Measurements from ENCODE around the gene WWOX. TPM values are rescaled to one million over a fixed set of nuclear protein-coding genes. Genes with fewer than 3 reads are reported as not detected.

Gene WWOX
- polyA plus RNA-seq, 1 donor from 2014 or later = 25.6 TPM

GRCh38 chr16:79092846-79093245 lies 993.4 kb downstream of the WWOX start:
- H3K9ac ChIP-seq (ENCODE audit: low read length) = no peak overlapping the region
- H3K4me2 ChIP-seq (ENCODE audit: low read length) = no peak overlapping the region
- no peaks in the 10 kb centered on the region for H3K36me3 ChIP-seq (ENCODE audit: insufficient read depth, low read length)
- no peaks in the 10 kb centered on the region for H3F3A ChIP-seq (ENCODE audit: insufficient read depth, low read length, poor library complexity, severe bottlenecking)
- H3K27ac ChIP-seq (ENCODE audit: low read length) = no peak overlapping the region
- H3K9me2 ChIP-seq (ENCODE audit: insufficient read depth, low read length) = no peaks in the 10 kb centered on the region
- TF ChIP-seq REST (IDR thresholded peaks at IDR 0.05; ENCODE audit: borderline replicate concordance) = no peak
- TF ChIP-seq CTCF (IDR thresholded peaks at IDR 0.05; ENCODE audit: poor library complexity, severe bottlenecking) = no peak
- TF ChIP-seq POLR2AphosphoS5 (IDR thresholded peaks at IDR 0.05) = no peak
- TF ChIP-seq SMC3 (conservative IDR thresholded peaks at IDR 0.05; ENCODE audit: poor library complexity) = no peak
- no peak for TF ChIP-seq EP300 (conservative IDR thresholded peaks at IDR 0.05; ENCODE audit: poor library complexity, severe bottlenecking)
- no peak for TF ChIP-seq RAD21 (conservative IDR thresholded peaks at IDR 0.05)
- no peaks in the 10 kb centered on the region for H3K27me3 ChIP-seq (ENCODE audit: insufficient read depth, low read depth, low read length)
- H3K9me3 ChIP-seq (ENCODE audit: low read length) = no peaks in the 10 kb centered on the region
- no peaks in the 10 kb centered on the region for H4K20me1 ChIP-seq (ENCODE audit: insufficient read depth)
- H3K79me2 ChIP-seq (replicated peaks; ENCODE audit: insufficient read depth, low read length) = no peaks in the 10 kb centered on the region
- H3K4me3 ChIP-seq (ENCODE audit: low read length) = no peak overlapping the region
- H2AFZ ChIP-seq (ENCODE audit: low read depth, low read length) = no peak overlapping the region

GRCh38 chr16:79093554-79093967 lies 994.1 kb downstream of the WWOX start:
- no peaks in the 10 kb centered on the region for H4K20me1 ChIP-seq (ENCODE audit: insufficient read depth)
- no peak overlapping the region for H3K9ac ChIP-seq (ENCODE audit: low read length)
- H3F3A ChIP-seq (ENCODE audit: insufficient read depth, low read length, poor library complexity, severe bottlenecking) = no peaks in the 10 kb centered on the region
- no peak overlapping the region for H3K4me2 ChIP-seq (ENCODE audit: low read length)
- TF ChIP-seq EZH2 (IDR thresholded peaks at IDR 0.05; ENCODE audit: borderline replicate concordance, insufficient read depth, low read length, poor library complexity, severe bottlenecking) (no peak), EP300 (conservative IDR thresholded peaks at IDR 0.05; ENCODE audit: poor library complexity, severe bottlenecking) (no peak), POLR2AphosphoS5 (IDR thresholded peaks at IDR 0.05) (no peak), TAF1 (IDR thresholded peaks at IDR 0.05; ENCODE audit: low read depth) (no peak), CTCF (IDR thresholded peaks at IDR 0.05; ENCODE audit: poor library complexity, severe bottlenecking) (no peak), MXI1 (conservative IDR thresholded peaks at IDR 0.05; ENCODE audit: poor library complexity, severe bottlenecking) (no peak), SMC3 (conservative IDR thresholded peaks at IDR 0.05; ENCODE audit: poor library complexity) (no peak), RAD21 (conservative IDR thresholded peaks at IDR 0.05) (no peak), REST (IDR thresholded peaks at IDR 0.05; ENCODE audit: borderline replicate concordance) (no peak)
- H3K79me2 ChIP-seq (replicated peaks; ENCODE audit: insufficient read depth, low read length) = no peaks in the 10 kb centered on the region
- no peaks in the 10 kb centered on the region for H3K27me3 ChIP-seq (ENCODE audit: insufficient read depth, low read depth, low read length)
- H2AFZ ChIP-seq (ENCODE audit: low read depth, low read length) = no peak overlapping the region
- no peaks in the 10 kb centered on the region for H3K9me3 ChIP-seq (ENCODE audit: low read length)
- H3K36me3 ChIP-seq (ENCODE audit: insufficient read depth, low read length) = no peaks in the 10 kb centered on the region
- H3K4me3 ChIP-seq (ENCODE audit: low read length) = no peak overlapping the region
- no peak overlapping the region for H3K27ac ChIP-seq (ENCODE audit: low read length)
- H3K9me2 ChIP-seq (ENCODE audit: insufficient read depth, low read length) = no peaks in the 10 kb centered on the region

Data from neural cell (in vitro differentiated cells).